ENCODE data around the gene ZSCAN30. TPM values are rescaled to one million over a fixed set of nuclear protein-coding genes. Genes with fewer than 3 reads are reported as not detected.

The ZSCAN30 gene
- total and polyA plus RNA-seq, 2 donors from 2014 or later, result 10.0 to 20.7 TPM

DNA sequence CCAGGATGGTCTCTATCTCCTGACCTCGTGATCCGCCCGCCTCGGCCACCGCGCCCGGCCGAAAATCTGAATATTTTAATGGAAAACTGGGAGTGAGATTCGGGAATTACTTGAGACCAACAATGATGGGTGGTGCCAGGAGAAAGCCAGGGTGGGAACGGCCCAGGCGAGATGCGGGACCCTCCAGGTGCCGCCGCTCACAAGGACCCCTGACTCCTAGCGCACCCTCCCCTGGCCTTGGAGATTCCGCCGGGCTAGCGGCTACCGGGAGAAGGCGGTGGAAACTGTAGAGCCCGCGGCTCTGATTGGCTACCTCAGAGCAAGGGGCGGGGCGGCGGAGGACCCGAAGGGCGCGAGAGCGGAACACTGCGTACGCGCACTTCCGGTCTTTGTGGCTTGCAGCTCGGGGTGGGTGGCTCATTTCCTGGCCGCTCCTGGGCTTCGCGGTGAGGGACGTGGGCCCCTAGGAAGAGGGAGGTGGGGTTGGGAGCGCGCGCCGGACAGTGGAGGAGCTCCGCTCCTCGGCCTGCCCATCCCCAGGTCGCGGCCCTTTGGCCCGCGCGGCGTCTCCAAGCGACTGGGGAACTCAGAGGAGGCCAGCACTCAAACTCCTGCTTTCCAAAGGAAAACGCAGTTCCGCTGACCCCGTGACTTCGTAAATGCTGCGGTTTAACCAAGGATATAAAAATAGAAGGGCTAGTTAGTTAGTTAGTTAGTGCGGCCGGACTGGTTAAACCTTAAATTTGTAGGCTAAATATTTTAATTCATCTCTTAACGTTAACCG is 49.2 kb downstream of the ZSCAN30 start, which contains the start of gene ZNF397:
ZNF397 (plus strand) TSS at position 371 of the 784 bp plus-strand sequence. CDS start 1,437 bp downstream, outside the sequence.
- intact Hi-C loops (cut with DNase I), result no loop called here
- Histone ChIP-seq H3K27ac (ENCODE audit: low read depth in 2 of 2, low read length in 2 of 2) (peak within 1 kb of the TSS; percentile 97 to 99), H3K9ac (ENCODE audit: low read length in 3 of 3) (peak within 1 kb of the TSS; percentile 79 to 95 (median 84)), H3K27me3 (ENCODE audit: control insufficient read depth, insufficient read depth, low read length) (no peaks in the 10 kb centered on the region), H3K4me1 (ENCODE audit: control insufficient read depth in 2 of 3, insufficient read depth in 2 of 3, low read depth in 1 of 3, low read length in 3 of 3) (peaks cover 0 to 2% (median 0%) of the 10 kb centered on the region in 3 donors), H3K9me3 (ENCODE audit: control insufficient read depth in 2 of 3, insufficient read depth in 1 of 3, low read length in 3 of 3) (peaks cover 0 to 4% (median 0%) of the 10 kb centered on the region in 3 donors), H3K4me3 (ENCODE audit: low read length in 3 of 3) (peak within 1 kb of the TSS; percentile 72 to 91 (median 91)), H3K36me3 (ENCODE audit: control insufficient read depth in 2 of 3, insufficient read depth in 3 of 3, low read length in 3 of 3) (peaks cover 13 to 35% (median 26%) of the 10 kb centered on the region in 3 donors)
- TF ChIP-seq, protein P1, sequence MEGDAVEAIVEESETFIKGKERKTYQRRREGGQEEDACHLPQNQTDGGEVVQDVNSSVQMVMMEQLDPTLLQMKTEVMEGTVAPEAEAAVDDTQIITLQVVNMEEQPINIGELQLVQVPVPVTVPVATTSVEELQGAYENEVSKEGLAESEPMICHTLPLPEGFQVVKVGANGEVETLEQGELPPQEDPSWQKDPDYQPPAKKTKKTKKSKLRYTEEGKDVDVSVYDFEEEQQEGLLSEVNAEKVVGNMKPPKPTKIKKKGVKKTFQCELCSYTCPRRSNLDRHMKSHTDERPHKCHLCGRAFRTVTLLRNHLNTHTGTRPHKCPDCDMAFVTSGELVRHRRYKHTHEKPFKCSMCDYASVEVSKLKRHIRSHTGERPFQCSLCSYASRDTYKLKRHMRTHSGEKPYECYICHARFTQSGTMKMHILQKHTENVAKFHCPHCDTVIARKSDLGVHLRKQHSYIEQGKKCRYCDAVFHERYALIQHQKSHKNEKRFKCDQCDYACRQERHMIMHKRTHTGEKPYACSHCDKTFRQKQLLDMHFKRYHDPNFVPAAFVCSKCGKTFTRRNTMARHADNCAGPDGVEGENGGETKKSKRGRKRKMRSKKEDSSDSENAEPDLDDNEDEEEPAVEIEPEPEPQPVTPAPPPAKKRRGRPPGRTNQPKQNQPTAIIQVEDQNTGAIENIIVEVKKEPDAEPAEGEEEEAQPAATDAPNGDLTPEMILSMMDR (IDR thresholded peaks at IDR 0.05; ENCODE audit: borderline replicate concordance, extremely low read depth, insufficient read depth), result no peak
- DNase-seq (peak; percentile 97 to 99 (median 98)), FAIRE-seq (peak; percentile 11)

DNA sequence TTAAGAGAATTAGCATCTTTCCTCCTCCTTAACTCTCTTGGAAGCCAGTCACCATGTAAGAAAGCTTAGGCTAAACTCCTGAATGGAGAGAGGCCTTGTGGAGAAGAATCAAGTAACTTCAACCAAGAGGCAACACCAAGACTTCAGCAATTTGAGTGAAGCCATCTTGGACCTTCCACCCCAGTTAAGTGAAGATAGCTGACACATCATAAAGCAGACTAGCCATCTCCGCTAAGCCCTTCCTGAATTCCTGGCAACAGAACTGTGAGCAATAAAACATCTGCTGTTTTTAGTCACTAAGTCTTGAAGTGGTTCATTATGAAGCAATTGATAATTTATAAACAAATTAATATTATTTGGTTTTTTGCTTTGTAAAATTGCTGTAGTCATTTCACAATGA is 50.7 kb downstream of the ZSCAN30 start:
- TF ChIP-seq, protein P1 (IDR thresholded peaks at IDR 0.05; ENCODE audit: borderline replicate concordance, extremely low read depth, insufficient read depth), result no peak
- Histone ChIP-seq H3K36me3 (ENCODE audit: control insufficient read depth in 2 of 3, insufficient read depth in 3 of 3, low read length in 3 of 3) (peaks cover 8 to 20% (median 17%) of the 10 kb centered on the region in 3 donors), H3K4me1 (ENCODE audit: control insufficient read depth in 2 of 3, insufficient read depth in 2 of 3, low read depth in 1 of 3, low read length in 3 of 3) (peaks cover 0 to 2% (median 0%) of the 10 kb centered on the region in 3 donors), H3K4me3 (ENCODE audit: low read length in 3 of 3) (no peak overlapping the region), H3K9ac (ENCODE audit: low read length in 3 of 3) (no peak overlapping the region), H3K9me3 (ENCODE audit: control insufficient read depth in 2 of 3, insufficient read depth in 1 of 3, low read length in 3 of 3) (no peaks in the 10 kb centered on the region), H3K27ac (ENCODE audit: low read depth in 2 of 2, low read length in 2 of 2) (no peak overlapping the region), H3K27me3 (ENCODE audit: control insufficient read depth, insufficient read depth, low read length) (no peaks in the 10 kb centered on the region)
- intact Hi-C loops (cut with DNase I), result loop anchor here (10.0 kb wide), 1 partner anchor 115 kb away; no protein-coding TSS in a partner anchor
- DNase-seq (no peak), FAIRE-seq (no peak)

DNA sequence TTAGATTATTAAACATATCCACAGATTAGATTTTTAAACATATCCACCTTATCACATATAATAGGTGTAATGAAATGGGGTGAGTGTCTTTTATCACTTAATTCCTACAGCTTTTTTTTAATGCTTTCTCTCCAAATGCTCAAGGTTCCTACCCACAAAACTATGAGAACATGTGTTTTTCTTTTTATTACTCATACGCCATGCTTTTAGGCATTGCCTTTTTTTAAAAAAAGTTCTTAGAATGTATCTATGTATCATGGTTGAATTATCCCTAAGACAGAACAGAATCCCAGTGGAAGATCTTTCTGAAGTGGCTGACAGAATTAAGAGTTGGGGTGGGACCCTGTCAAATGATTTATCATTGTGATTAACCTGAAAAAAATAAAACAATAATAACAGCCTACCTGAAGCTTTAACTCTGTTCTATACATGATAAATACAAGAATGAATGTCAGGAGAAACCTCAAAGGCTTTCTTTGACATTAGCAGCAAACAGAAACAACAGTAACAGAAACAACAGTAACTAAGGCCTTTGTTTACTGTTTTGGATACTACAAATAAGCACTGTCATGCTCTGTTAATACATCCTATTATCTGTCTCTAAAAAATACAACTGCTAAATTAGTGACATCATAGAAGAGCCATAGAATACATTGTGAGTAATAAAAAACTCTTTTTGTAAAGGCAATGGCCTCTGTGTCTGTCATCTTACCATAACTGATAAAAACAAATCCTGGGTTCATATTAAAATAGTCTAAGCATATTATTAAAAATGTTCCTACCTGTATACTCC is 53.3 kb downstream of the ZSCAN30 start:
- TF ChIP-seq, protein P1 (IDR thresholded peaks at IDR 0.05; ENCODE audit: borderline replicate concordance, extremely low read depth, insufficient read depth), result no peak
- Histone ChIP-seq H3K27ac (ENCODE audit: low read depth in 2 of 2, low read length in 2 of 2) (no peak overlapping the region), H3K4me1 (ENCODE audit: control insufficient read depth in 2 of 3, insufficient read depth in 2 of 3, low read depth in 1 of 3, low read length in 3 of 3) (peaks cover 0 to 2% (median 0%) of the 10 kb centered on the region in 3 donors), H3K9me3 (ENCODE audit: control insufficient read depth in 2 of 3, insufficient read depth in 1 of 3, low read length in 3 of 3) (no peaks in the 10 kb centered on the region), H3K4me3 (ENCODE audit: low read length in 3 of 3) (no peak overlapping the region), H3K9ac (ENCODE audit: low read length in 3 of 3) (no peak overlapping the region), H3K27me3 (ENCODE audit: control insufficient read depth, insufficient read depth, low read length) (no peaks in the 10 kb centered on the region), H3K36me3 (ENCODE audit: control insufficient read depth in 2 of 3, insufficient read depth in 3 of 3, low read length in 3 of 3) (no peaks in the 10 kb centered on the region)
- intact Hi-C loops (cut with DNase I), result loop anchor here (10.0 kb wide), 1 partner anchor 118 kb away; no protein-coding TSS in a partner anchor
- FAIRE-seq, result no peak
- no peak for DNase-seq

Measured in kidney (tissue), 14 donors.